HepG2 (cell line): ENCODE measurements around the gene SLC15A2. TPM values are rescaled to one million over a fixed set of nuclear protein-coding genes. Genes with fewer than 3 reads are reported as not detected.

Experiments used
- ATAC-seq: fragments of 200-7000 bp; cut with Tn5 transposase; 3 replicates; pipeline ENCODE4 v1.9.1; 2020; ENCODE audit warnings: mild to moderate bottlenecking, moderate library complexity
- BruUV-seq: library from RNA; stranded (reverse); fragments of 400-500 nt; replicated peaks from 2 replicates; lab custom pipeline; 2021; lab: Mats Ljungman, UMichigan
- CTCF ChIA-PET: fragments of 300-600 bp; formaldehyde crosslinking; extraction: SDS; loops from one replicate; lab custom pipeline; 2021; ENCODE audit warnings: low total read pairs, inconsistent platforms, low intra/inter-chr PET ratio; lab: Yijun Ruan, JAX
- POLR2A ChIA-PET: fragments of 350-600 bp; sonication (Branson Sonifier 250); formaldehyde crosslinking; loops from one replicate; lab custom pipeline; 2020; ENCODE audit warnings: antibody characterized with exemption, inconsistent platforms; lab: Yijun Ruan, JAX
- DNase-seq: peaks from one replicate; pipeline ENCODE4 v3.0.0-alpha.2; 2015; ENCODE audit warnings: low spot score
- FAIRE-seq: peaks from 3 replicates; lab custom pipeline; 2011; peaks lifted over from hg19 to GRCh38; lab: Jason Lieb, UNC
- H2AFZ ChIP-seq: one replicate; pipeline ENCODE4 v1.6.1; 2011; ENCODE audit warnings: low read length, inconsistent platforms
- H3K27ac ChIP-seq: fragments of 300-600 bp; 3 replicates; pipeline ENCODE4 v1.8.0; 2011; ENCODE audit warnings: mixed run types, mild to moderate bottlenecking, mixed read lengths, low read length, inconsistent platforms; ENCODE audit not compliant: insufficient read depth; ENCODE audit errors: extremely low read length
- H3K27me3 ChIP-seq, 2 experiments: fragments of 200-600 bp in 1 of 2; 2 replicates in 1 of 2; 3 replicates in 1 of 2; pipeline versions ENCODE4 v1.6.0 to v1.8.0; 2011; ENCODE audit warnings: low read length in 2 of 2, mild to moderate bottlenecking in 2 of 2, moderate library complexity in 2 of 2, inconsistent platforms in 1 of 2; ENCODE audit not compliant: insufficient read depth in 2 of 2, control insufficient read depth in 1 of 2
- H3K36me3 ChIP-seq, 2 experiments: fragments of 200-600 bp in 1 of 2; replicated peaks in 1 of 2; 2 replicates in 1 of 2; 3 replicates in 1 of 2; pipeline versions ENCODE4 v1.5.1 to v1.8.0; 2011; ENCODE audit warnings: low read length in 2 of 2, inconsistent platforms in 1 of 2; ENCODE audit not compliant: insufficient read depth in 2 of 2, control insufficient read depth in 1 of 2
- H3K4me1 ChIP-seq: 2 replicates; pipeline ENCODE4 v1.5.1; 2012; ENCODE audit warnings: low read length, inconsistent platforms; ENCODE audit not compliant: insufficient read depth
- H3K4me2 ChIP-seq: 2 replicates; pipeline ENCODE4 v1.6.0; 2011; ENCODE audit warnings: low read depth, low read length, inconsistent platforms
- H3K4me3 ChIP-seq, 3 experiments: fragments of 200-600 bp in 1 of 3; sonication (generic), shearing (Covaris generic) in 1 of 3; replicated peaks in 1 of 3; 2 replicates each; pipeline ENCODE4 v1.5.1; 2011 to 2016; ENCODE audit warnings: low read length in 3 of 3, inconsistent platforms in 2 of 3, low read depth in 2 of 3, mild to moderate bottlenecking in 2 of 3, control low read depth in 1 of 3, mixed read lengths in 1 of 3; ENCODE audit not compliant: insufficient read depth in 1 of 3
- H3K79me2 ChIP-seq: one replicate; pipeline ENCODE4 v1.6.1; 2011; ENCODE audit warnings: low read length, inconsistent platforms; ENCODE audit not compliant: insufficient read depth
- H3K9ac ChIP-seq: 2 replicates; pipeline ENCODE4 v1.6.0; 2011; ENCODE audit warnings: mild to moderate bottlenecking, low read depth, low read length, inconsistent platforms; ENCODE audit not compliant: insufficient read depth
- H3K9me3 ChIP-seq: 2 replicates; pipeline ENCODE4 v1.5.1; 2012; ENCODE audit warnings: mild to moderate bottlenecking, low read length
- H4K20me1 ChIP-seq: 2 replicates; pipeline ENCODE4 v1.6.0; 2011; ENCODE audit warnings: inconsistent platforms, mild to moderate bottlenecking, low read length, moderate library complexity; ENCODE audit not compliant: insufficient read depth
- CC2D1A ChIP-seq: sonication (generic); formaldehyde crosslinking; IDR thresholded peaks from 2 replicates; pipeline ENCODE4 v1.8.1; 2023; ENCODE audit warnings: mild to moderate bottlenecking, missing genetic modification reagents
- HDAC6 ChIP-seq: fragments of 200-600 bp; sonication (generic); IDR thresholded peaks from 2 replicates; pipeline ENCODE4 v1.7.0; 2017; ENCODE audit warnings: mild to moderate bottlenecking, antibody characterized with exemption, low read length, low read depth
- ISL2 ChIP-seq: sonication (generic); formaldehyde crosslinking; IDR thresholded peaks from 2 replicates; pipeline ENCODE4 v1.5.0; 2020; ENCODE audit warnings: missing genetic modification reagents
- JARID2 ChIP-seq: sonication (generic); formaldehyde crosslinking; IDR thresholded peaks from 2 replicates; pipeline ENCODE4 v1.8.1; 2023; ENCODE audit warnings: missing genetic modification reagents, inconsistent platforms; ENCODE audit not compliant: insufficient replicate concordance
- MIER2 ChIP-seq: IDR thresholded peaks from 2 replicates; pipeline ENCODE4 v1.6.1; 2016; ENCODE audit warnings: missing biosample characterization, missing genetic modification reagents
- MXD4 ChIP-seq: IDR thresholded peaks from 2 replicates; pipeline ENCODE4 v1.6.1; 2016; ENCODE audit warnings: mild to moderate bottlenecking, missing biosample characterization, missing genetic modification reagents
- STAG1 ChIP-seq: sonication (generic); formaldehyde crosslinking; IDR thresholded peaks from 2 replicates; pipeline ENCODE4 v1.4.0; 2020; ENCODE audit warnings: missing genetic modification reagents
- ZNF136 ChIP-seq: sonication (generic); formaldehyde crosslinking; IDR thresholded peaks from 2 replicates; pipeline ENCODE4 v1.8.1; 2022; ENCODE audit warnings: low read depth, mild to moderate bottlenecking, moderate library complexity, missing genetic modification reagents
- ZNF251 ChIP-seq: sonication (generic); formaldehyde crosslinking; IDR thresholded peaks from 2 replicates; pipeline ENCODE4 v1.9.0; 2021; ENCODE audit warnings: mild to moderate bottlenecking, missing genetic modification reagents
- ZNF749 ChIP-seq: sonication (generic); formaldehyde crosslinking; IDR thresholded peaks from 2 replicates; pipeline ENCODE4 v1.8.0; 2022; ENCODE audit warnings: mild to moderate bottlenecking, missing genetic modification reagents, moderate library complexity, borderline replicate concordance
- ZNF816 ChIP-seq: sonication (generic); formaldehyde crosslinking; IDR thresholded peaks from 2 replicates; pipeline ENCODE4 v1.8.0; 2022; ENCODE audit warnings: missing genetic modification reagents, mild to moderate bottlenecking, borderline replicate concordance
- ZNF850 ChIP-seq: sonication (generic); formaldehyde crosslinking; conservative IDR thresholded peaks from 2 replicates; pipeline ENCODE4 v1.9.0; 2021; ENCODE audit warnings: mild to moderate bottlenecking, missing genetic modification reagents
- WGBS: methylation state at CpG from one replicate; pipeline ENCODE4 v1.1.6; 2017; ENCODE audit warnings: low lambda C conversion rate; 5-methylcytosine and 5-hydroxymethylcytosine counted together
- in situ Hi-C: cut with HindIII; loops from 2 replicates; pipeline ENCODE4 v1.10.0; 2017; ENCODE audit warnings: low pct_unique_long_range_greater_than_20kb; ENCODE audit not compliant: extremely low pct_ligation_motif_present
- intact Hi-C: fragments of 100-400 bp; cut with micrococcal nuclease; formaldehyde crosslinking; loops from one replicate; pipeline ENCODE4 v1.10.0; 2022; ENCODE audit not compliant: unreplicated experiment
- polyA plus RNA-seq, 8 experiments: library from polyadenylated mRNA; depleted of rRNA in 3 of 8; stranded (reverse) in 7 of 8; unstranded in 1 of 8; fragments of >200 nt; fragmentation: Illumina TruSeq in 4 of 8; extraction: Trizol in 4 of 8; gene quantifications; 2 replicates each; pipeline versions ENCODE4 v1.2.1 to v1.2.3, GENCODE V29; 2011 to 2016; ENCODE audit warnings: low read depth in 4 of 8, missing spikeins in 1 of 8, mixed read lengths in 1 of 8; ENCODE audit not compliant: insufficient read depth in 1 of 8
- total RNA-seq, 5 experiments: library from RNA; depleted of rRNA; stranded (reverse); fragments of >200 nt; fragmentation: Illumina TruSeq; extraction: Trizol; gene quantifications; 2 replicates each; pipeline ENCODE4 v1.2.3, GENCODE V29; 2016; ENCODE audit warnings: low read depth in 1 of 5
- TF ChIP-seq, protein P1 (sequence below): sonication (generic); formaldehyde crosslinking; IDR thresholded peaks from 2 replicates; pipeline ENCODE4 v1.4.0; 2020; ENCODE audit warnings: missing genetic modification reagents
- TF ChIP-seq, protein P2 (sequence below): sonication (generic); formaldehyde crosslinking; IDR thresholded peaks from 2 replicates; pipeline ENCODE4 v1.8.0; 2023; ENCODE audit warnings: mild to moderate bottlenecking, missing genetic modification reagents

SLC15A2 gene
- total and polyA plus RNA-seq, 2 of the 13 experiments (the other 11 are each of a cell fraction or from before 2014, with no cell fraction given), result 1.0 to 1.4 TPM

DNA sequence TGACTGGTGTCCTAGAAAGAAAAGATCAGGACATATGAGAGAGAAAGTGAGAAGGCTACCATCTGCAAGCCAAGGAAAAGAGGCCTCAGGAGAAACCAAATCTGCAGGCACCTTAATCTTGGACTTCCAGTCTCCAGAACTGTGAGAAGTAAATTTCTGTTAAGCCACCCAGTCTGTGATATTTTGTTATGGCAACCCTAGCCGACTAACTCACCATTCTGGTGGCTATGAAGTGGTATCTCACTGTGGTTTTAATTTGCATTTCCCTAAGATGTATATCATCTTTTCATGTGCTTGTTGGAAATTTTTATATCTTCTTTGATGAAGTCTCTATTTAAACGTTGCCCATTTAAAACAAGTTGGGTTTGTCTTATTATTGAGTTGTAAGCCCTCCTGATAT is 87.3 kb downstream of the SLC15A2 start:
- Histone ChIP-seq H3K27ac (no peak overlapping the region), H3K36me3 (no peaks in the 10 kb centered on the region), H3K4me2 (no peak overlapping the region), H3K9me3 (no peaks in the 10 kb centered on the region), H3K79me2 (no peaks in the 10 kb centered on the region), H4K20me1 (no peaks in the 10 kb centered on the region), H3K4me3 (no peak overlapping the region), H3K9ac (no peak overlapping the region), H2AFZ (no peak overlapping the region), H3K27me3 (no peaks in the 10 kb centered on the region), H3K4me1 (no peaks in the 10 kb centered on the region)
- no TSS peak for BruUV-seq
- DNase-seq, result no peak
- TF ChIP-seq ZNF251 (CRISPR knock-in tag) (no peak), MXD4 (CRISPR knock-in tag) (no peak), HDAC6 (no peak), ISL2 (CRISPR knock-in tag) (no peak), ZNF850 (CRISPR knock-in tag) (no peak), MIER2 (CRISPR knock-in tag) (no peak), ZNF136 (CRISPR knock-in tag) (no peak), ZNF816 (no peak), ZNF749 (CRISPR knock-in tag) (no peak), JARID2 (CRISPR knock-in tag) (no peak), CC2D1A (CRISPR knock-in tag) (no peak)
- intact Hi-C loops (no loop called here), in situ Hi-C loops (no loop called here)
- ChIA-PET CTCF (no interaction called here), POLR2A (no interaction called here)
- FAIRE-seq, result no peak
- WGBS, result 5% methylated on average over 2 of the region's 2 CpGs
- ATAC-seq, result no peak

DNA sequence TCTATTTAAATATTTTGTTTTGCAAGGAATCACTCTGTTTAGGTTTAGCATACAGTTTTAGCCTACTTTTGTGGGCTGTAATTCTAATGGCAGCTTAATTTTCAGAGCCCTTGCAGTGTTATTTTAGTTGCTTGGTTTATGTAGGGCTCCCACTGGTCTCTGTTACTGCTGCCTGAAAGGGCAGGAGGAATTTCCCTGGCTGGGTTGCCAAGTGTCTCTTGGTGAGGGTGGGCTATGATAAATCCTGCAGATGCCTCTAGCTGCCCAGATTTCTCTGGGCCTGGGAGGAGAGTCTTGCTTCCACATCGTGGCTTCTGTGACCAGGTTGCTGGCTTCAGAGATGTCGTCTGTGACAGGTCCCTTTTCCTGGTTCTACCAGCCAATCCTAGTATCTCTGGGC is 91.6 kb downstream of the SLC15A2 start:
- BruUV-seq, result no TSS peak
- CTCF ChIA-PET, result no interaction called here
- no CpG with 5 or more reads among the region's 2 CpGs for WGBS
- TF ChIP-seq, protein P1, sequence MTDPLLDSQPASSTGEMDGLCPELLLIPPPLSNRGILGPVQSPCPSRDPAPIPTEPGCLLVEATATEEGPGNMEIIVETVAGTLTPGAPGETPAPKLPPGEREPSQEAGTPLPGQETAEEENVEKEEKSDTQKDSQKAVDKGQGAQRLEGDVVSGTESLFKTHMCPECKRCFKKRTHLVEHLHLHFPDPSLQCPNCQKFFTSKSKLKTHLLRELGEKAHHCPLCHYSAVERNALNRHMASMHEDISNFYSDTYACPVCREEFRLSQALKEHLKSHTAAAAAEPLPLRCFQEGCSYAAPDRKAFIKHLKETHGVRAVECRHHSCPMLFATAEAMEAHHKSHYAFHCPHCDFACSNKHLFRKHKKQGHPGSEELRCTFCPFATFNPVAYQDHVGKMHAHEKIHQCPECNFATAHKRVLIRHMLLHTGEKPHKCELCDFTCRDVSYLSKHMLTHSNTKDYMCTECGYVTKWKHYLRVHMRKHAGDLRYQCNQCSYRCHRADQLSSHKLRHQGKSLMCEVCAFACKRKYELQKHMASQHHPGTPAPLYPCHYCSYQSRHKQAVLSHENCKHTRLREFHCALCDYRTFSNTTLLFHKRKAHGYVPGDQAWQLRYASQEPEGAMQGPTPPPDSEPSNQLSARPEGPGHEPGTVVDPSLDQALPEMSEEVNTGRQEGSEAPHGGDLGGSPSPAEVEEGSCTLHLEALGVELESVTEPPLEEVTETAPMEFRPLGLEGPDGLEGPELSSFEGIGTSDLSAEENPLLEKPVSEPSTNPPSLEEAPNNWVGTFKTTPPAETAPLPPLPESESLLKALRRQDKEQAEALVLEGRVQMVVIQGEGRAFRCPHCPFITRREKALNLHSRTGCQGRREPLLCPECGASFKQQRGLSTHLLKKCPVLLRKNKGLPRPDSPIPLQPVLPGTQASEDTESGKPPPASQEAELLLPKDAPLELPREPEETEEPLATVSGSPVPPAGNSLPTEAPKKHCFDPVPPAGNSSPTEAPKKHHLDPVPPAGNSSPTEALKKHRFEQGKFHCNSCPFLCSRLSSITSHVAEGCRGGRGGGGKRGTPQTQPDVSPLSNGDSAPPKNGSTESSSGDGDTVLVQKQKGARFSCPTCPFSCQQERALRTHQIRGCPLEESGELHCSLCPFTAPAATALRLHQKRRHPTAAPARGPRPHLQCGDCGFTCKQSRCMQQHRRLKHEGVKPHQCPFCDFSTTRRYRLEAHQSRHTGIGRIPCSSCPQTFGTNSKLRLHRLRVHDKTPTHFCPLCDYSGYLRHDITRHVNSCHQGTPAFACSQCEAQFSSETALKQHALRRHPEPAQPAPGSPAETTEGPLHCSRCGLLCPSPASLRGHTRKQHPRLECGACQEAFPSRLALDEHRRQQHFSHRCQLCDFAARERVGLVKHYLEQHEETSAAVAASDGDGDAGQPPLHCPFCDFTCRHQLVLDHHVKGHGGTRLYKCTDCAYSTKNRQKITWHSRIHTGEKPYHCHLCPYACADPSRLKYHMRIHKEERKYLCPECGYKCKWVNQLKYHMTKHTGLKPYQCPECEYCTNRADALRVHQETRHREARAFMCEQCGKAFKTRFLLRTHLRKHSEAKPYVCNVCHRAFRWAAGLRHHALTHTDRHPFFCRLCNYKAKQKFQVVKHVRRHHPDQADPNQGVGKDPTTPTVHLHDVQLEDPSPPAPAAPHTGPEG (CRISPR knock-in tag), result no peak
- TF ChIP-seq STAG1 (CRISPR knock-in tag) (no peak), JARID2 (CRISPR knock-in tag) (no peak)
- TF ChIP-seq, protein P2, sequence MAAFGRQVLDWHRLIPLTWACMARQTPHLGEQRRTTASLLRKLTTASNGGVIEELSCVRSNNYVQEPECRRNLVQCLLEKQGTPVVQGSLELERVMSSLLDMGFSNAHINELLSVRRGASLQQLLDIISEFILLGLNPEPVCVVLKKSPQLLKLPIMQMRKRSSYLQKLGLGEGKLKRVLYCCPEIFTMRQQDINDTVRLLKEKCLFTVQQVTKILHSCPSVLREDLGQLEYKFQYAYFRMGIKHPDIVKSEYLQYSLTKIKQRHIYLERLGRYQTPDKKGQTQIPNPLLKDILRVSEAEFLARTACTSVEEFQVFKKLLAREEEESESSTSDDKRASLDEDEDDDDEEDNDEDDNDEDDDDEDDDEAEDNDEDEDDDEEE (CRISPR knock-in tag), result no peak

More for the DNA sequence above, 91.6 kb downstream of the SLC15A2 start:
- intact Hi-C loops (no loop called here), in situ Hi-C loops (loop anchor here (5.0 kb wide), 1 partner anchor 104 kb away; no protein-coding TSS in a partner anchor)
- Histone ChIP-seq H3K9me3 (no peaks in the 10 kb centered on the region), H3K4me1 (no peaks in the 10 kb centered on the region), H3K4me2 (no peak overlapping the region), H3K36me3 (no peaks in the 10 kb centered on the region), H3K4me3 (no peak overlapping the region), H3K9ac (no peak overlapping the region), H3K27ac (no peak overlapping the region), H3K79me2 (no peaks in the 10 kb centered on the region), H2AFZ (no peak overlapping the region), H4K20me1 (no peaks in the 10 kb centered on the region), H3K27me3 (no peaks in the 10 kb centered on the region; a peak in 1 of 5 replicates)
- POLR2A ChIA-PET, result no interaction called here
- FAIRE-seq (no peak), ATAC-seq (no peak), DNase-seq (no peak)
